Neuronal stem cell (in vitro differentiated cells): ENCODE measurements around the gene TTC24.

Experiments used
- DNase-seq: peaks from one replicate; pipeline ENCODE4 v3.0.0-alpha.2; 2013; ENCODE audit warnings: low spot score
- H2AFZ ChIP-seq: one replicate; pipeline ENCODE4 v1.6.1; 2013; ENCODE audit warnings: mild to moderate bottlenecking, low read length, inconsistent platforms
- H2AK5ac ChIP-seq: 2 replicates; pipeline ENCODE4 v1.6.1; 2013; ENCODE audit warnings: low read depth, mild to moderate bottlenecking, inconsistent platforms, low read length, moderate library complexity, mixed read lengths
- H2BK120ac ChIP-seq: 2 replicates; pipeline ENCODE4 v1.6.1; 2013; ENCODE audit warnings: low read depth, mild to moderate bottlenecking, inconsistent platforms, low read length, moderate library complexity, mixed read lengths
- H2BK12ac ChIP-seq: one replicate; pipeline ENCODE4 v1.6.1; 2013; ENCODE audit warnings: low read length, inconsistent platforms
- H2BK15ac ChIP-seq: 2 replicates; pipeline ENCODE4 v1.6.1; 2013; ENCODE audit warnings: mild to moderate bottlenecking, low read length, inconsistent platforms, mixed read lengths
- H2BK5ac ChIP-seq: one replicate; pipeline ENCODE4 v1.6.1; 2013; ENCODE audit warnings: inconsistent platforms, mild to moderate bottlenecking, low read length, moderate library complexity
- H3K14ac ChIP-seq: one replicate; pipeline ENCODE4 v1.6.1; 2013; ENCODE audit warnings: low read length, inconsistent platforms
- H3K18ac ChIP-seq: 2 replicates; pipeline ENCODE4 v1.6.1; 2013; ENCODE audit warnings: low read length, inconsistent platforms
- H3K23ac ChIP-seq: 2 replicates; pipeline ENCODE4 v1.6.1; 2013; ENCODE audit warnings: low read depth, mild to moderate bottlenecking, mixed read lengths, low read length, inconsistent platforms; ENCODE audit not compliant: poor library complexity
- H3K27ac ChIP-seq: replicated peaks from 3 replicates; pipeline ENCODE4 v1.5.1; 2013; ENCODE audit warnings: low read length, inconsistent platforms
- H3K27me3 ChIP-seq, 3 experiments: 2 replicates each; pipeline ENCODE4 v1.6.1; 2013; ENCODE audit warnings: low read length in 3 of 3, mild to moderate bottlenecking in 2 of 3, inconsistent platforms in 1 of 3, low read depth in 1 of 3, mixed read lengths in 1 of 3, moderate library complexity in 1 of 3; ENCODE audit not compliant: control insufficient read depth in 3 of 3, insufficient read depth in 3 of 3
- H3K36me3 ChIP-seq, 2 donors: replicated peaks in 1 of 2; 2 replicates each; pipeline ENCODE4 v1.6.1; 2013; ENCODE audit warnings: low read length in 2 of 2; ENCODE audit not compliant: control insufficient read depth in 2 of 2, insufficient read depth in 2 of 2
- H3K4ac ChIP-seq: 2 replicates; pipeline ENCODE4 v1.6.1; 2013; ENCODE audit warnings: inconsistent platforms, mild to moderate bottlenecking, low read length, moderate library complexity
- H3K4me1 ChIP-seq, 2 donors: 1 replicate in 1 of 2; 2 replicates in 1 of 2; pipeline ENCODE4 v1.6.1; 2013; ENCODE audit warnings: low read length in 2 of 2, low read depth in 1 of 2; ENCODE audit not compliant: control insufficient read depth in 2 of 2, insufficient read depth in 1 of 2
- H3K4me2 ChIP-seq: one replicate; pipeline ENCODE4 v1.6.1; 2013; ENCODE audit warnings: mild to moderate bottlenecking, low read length, inconsistent platforms; ENCODE audit not compliant: insufficient read depth, poor library complexity, severe bottlenecking
- H3K4me3 ChIP-seq, 2 donors: 2 replicates each; pipeline ENCODE4 v1.5.1; 2013; ENCODE audit warnings: low read length in 2 of 2, mild to moderate bottlenecking in 2 of 2, inconsistent platforms in 1 of 2, moderate library complexity in 1 of 2
- H3K79me1 ChIP-seq: one replicate; pipeline ENCODE4 v1.6.1; 2013; ENCODE audit warnings: low read depth, mild to moderate bottlenecking, inconsistent platforms, low read length, moderate library complexity
- H3K9ac ChIP-seq: one replicate; pipeline ENCODE4 v1.6.1; 2013; ENCODE audit warnings: mild to moderate bottlenecking, low read depth, low read length, inconsistent platforms; ENCODE audit not compliant: poor library complexity
- H3K9me3 ChIP-seq, 2 donors: replicated peaks in 1 of 2; 2 replicates each; pipeline versions ENCODE3 to v1.6.1; 2013; ENCODE audit warnings: low read length in 2 of 2, mild to moderate bottlenecking in 2 of 2, inconsistent platforms in 1 of 2, low read depth in 1 of 2, mixed read lengths in 1 of 2, moderate library complexity in 1 of 2; ENCODE audit not compliant: control insufficient read depth in 2 of 2, insufficient read depth in 1 of 2
- H4K8ac ChIP-seq: one replicate; pipeline ENCODE4 v1.6.1; 2013; ENCODE audit warnings: low read depth, mild to moderate bottlenecking, inconsistent platforms, low read length, moderate library complexity
- H4K91ac ChIP-seq: one replicate; pipeline ENCODE4 v1.6.1; 2013; ENCODE audit warnings: low read length, low read depth, mild to moderate bottlenecking, inconsistent platforms; ENCODE audit not compliant: poor library complexity
- WGBS, 2 donors: extraction: QIAGEN DNeasy Blood & Tissue Kit; methylation state at CpG; one replicate each; pipeline ENCODE4 v1.1.7; 2013; ENCODE audit warnings: missing lambda C conversion rate in 2 of 2, mixed read lengths in 1 of 2; ENCODE audit not compliant: insufficient read length in 2 of 2, insufficient replicate concordance in 1 of 2; ENCODE audit errors: extremely low coverage in 2 of 2; 5-methylcytosine and 5-hydroxymethylcytosine counted together

TTC24 gene

GRCh38 chr1:156632355-156632754 lies 52.8 kb downstream of the TTC24 start:
- Histone ChIP-seq H3K14ac (no peak overlapping the region), H3K4ac (no peak overlapping the region), H3K27ac (no peak overlapping the region), H3K18ac (no peak overlapping the region), H2BK15ac (no peak overlapping the region), H3K79me1 (no peaks in the 10 kb centered on the region), H3K4me3 (no peak overlapping the region), H4K8ac (no peak overlapping the region), H3K27me3 (peaks cover 0 to 41% (median 1%) of the 10 kb centered on the region in 3 experiments), H3K9ac (no peak overlapping the region), H2AFZ (no peak overlapping the region), H2BK120ac (no peak overlapping the region), H2BK5ac (no peak overlapping the region), H3K23ac (no peak overlapping the region), H3K9me3 (no peaks in the 10 kb centered on the region), H3K4me2 (no peak overlapping the region), H2BK12ac (no peak overlapping the region), H4K91ac (no peak overlapping the region), H2AK5ac (no peak overlapping the region), H3K4me1 (no peaks in the 10 kb centered on the region), H3K36me3 (no peaks in the 10 kb centered on the region)
- WGBS, 2 donors, result no CpG with 5 or more reads among the region's 3 CpGs
- no peak for DNase-seq
